Smooth muscle cell of the brain vasculature (primary cell): Measurements from ENCODE around the gene CACNG8.
A peak's percentile ranks its signal among the peaks of the same experiment; 100 is the strongest.
"Not testable (repeated sequence)": the region's sequence is repeated elsewhere in the genome, so short reads cannot be mapped to it uniquely, and the experiment has no call there.

ENCODE experiments used
- DNase-seq: peaks from one replicate; pipeline ENCODE4 v3.0.0-alpha.2; 2012; ENCODE audit warnings: low read depth, low spot score

The CACNG8 gene

DNA sequence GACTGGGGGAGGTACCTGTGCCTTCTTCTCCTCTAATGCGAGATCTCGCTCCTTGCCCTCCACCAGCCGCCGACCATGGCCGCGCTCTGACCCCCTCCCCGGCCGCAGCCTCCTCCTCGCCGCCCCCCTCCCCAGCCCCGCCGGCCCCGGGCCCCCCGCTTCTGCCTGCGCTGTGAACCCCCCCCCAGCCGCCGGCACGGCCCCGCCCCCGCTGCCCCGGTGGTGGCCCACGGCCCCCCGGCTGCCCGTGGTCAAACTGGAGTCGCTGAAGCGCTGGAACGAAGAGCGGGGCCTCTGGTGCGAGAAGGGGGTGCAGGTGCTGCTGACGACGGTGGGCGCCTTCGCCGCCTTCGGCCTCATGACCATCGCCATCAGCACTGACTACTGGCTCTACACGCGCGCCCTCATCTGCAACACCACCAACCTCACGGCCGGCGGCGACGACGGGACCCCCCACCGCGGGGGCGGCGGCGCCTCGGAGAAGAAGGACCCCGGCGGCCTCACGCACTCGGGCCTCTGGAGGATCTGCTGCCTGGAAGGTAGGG lies at the start of gene CACNG8:
TSS of gene CACNG8 (plus strand) at position 51 of the 545 bp plus-strand sequence.
- no peak for DNase-seq

DNA sequence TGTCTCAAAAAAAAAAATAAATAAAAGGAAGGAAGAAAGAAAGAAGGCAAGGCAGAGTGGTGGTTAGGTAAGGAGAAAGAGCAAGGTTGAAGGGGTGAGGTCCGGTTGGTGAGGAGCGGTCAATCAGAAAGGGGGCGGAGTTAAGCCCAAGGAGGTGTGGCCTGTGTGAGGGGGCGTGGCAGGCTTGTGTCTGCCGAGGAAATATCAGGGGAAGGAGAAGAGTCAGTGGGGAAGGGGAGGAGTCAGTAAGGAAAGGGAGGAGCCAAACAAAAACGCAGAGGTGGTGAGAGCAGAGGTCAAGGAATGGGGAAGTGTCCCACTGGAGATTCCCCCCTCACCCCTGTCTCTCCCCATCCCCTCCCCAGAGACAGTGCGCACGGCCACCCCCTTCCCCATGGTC lies 47.7 kb upstream of the CACNG8 start:
- DNase-seq: no peak

DNA sequence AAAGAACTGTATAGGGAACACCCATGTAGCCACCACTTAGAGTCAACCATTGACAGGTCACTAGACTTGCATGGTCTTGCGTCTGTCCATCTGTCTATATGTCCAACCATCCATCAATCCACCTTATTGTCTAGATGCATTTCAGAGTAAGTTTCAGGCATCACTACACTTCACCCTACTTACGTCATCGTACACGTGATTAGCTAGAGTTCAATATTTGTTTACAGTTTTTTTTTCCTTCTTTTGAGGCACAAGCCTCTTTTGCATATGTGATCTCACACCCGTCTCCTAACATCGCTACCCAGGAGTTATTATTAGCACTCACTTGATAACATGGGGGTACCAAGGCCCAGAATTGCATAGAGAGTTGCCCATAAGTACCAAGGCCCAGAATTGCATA lies 46.7 kb upstream of the CACNG8 start:
- DNase-seq: no peak

DNA sequence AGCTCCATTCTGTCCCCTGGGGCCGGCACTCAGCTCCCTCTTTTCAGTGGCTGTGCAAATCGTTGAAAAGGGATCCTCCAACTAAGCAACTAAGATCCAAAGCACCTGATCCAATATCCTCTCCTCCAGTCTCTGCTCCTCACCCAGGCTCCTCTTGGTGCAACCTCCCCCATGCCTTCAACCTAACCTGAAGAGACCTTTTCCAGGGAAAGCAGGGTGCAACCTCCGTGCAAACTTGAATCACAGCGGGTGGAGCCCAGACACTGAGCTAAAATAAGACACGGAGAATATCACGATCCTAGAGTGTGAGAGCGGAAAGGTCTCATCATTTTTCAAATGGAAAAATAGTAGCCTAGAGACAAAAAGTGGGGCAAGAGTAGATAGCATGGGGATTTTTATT lies 45.4 kb upstream of the CACNG8 start:
- no peak for DNase-seq

DNA sequence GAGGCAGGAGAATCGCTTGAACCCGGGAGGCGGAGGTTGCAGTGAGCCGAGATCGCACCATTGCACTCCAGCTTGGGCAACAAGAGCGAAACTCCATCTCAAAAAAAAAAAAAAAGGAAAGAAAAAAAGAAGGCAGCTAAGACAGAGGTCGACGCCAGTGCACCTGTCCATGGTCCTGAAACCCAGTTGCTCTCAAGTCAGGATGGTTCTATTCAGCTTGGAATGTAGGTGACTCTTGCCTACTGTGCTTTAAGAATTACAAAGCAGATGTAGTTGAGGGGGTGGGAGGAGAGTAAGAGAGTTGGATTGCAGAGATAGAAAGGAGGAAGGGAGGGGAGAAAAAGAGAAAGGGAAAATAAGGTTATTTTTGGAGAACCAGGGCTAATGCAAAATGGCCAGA lies 35.0 kb upstream of the CACNG8 start:
- DNase-seq: peak; percentile 26

DNA sequence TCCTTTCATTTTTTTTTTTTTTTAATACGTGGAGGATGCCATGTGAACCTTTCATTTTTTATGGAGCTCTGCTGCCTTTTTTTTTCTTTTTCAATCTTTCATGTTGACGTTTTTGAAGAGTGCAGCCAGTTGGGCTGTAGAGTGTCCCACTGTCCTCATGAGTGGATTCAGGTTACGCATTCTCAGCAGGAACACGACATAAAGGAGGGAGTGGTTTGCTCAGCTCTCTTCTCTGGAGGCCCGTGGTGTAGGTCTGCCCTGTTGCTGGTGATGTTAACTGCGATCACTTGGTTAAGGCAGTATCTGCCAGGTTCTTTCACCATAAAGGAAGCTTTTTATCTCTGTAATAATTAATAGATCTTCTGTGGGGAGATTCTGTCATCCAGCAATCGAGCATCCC lies 26.7 kb upstream of the CACNG8 start:
- no peak for DNase-seq

DNA sequence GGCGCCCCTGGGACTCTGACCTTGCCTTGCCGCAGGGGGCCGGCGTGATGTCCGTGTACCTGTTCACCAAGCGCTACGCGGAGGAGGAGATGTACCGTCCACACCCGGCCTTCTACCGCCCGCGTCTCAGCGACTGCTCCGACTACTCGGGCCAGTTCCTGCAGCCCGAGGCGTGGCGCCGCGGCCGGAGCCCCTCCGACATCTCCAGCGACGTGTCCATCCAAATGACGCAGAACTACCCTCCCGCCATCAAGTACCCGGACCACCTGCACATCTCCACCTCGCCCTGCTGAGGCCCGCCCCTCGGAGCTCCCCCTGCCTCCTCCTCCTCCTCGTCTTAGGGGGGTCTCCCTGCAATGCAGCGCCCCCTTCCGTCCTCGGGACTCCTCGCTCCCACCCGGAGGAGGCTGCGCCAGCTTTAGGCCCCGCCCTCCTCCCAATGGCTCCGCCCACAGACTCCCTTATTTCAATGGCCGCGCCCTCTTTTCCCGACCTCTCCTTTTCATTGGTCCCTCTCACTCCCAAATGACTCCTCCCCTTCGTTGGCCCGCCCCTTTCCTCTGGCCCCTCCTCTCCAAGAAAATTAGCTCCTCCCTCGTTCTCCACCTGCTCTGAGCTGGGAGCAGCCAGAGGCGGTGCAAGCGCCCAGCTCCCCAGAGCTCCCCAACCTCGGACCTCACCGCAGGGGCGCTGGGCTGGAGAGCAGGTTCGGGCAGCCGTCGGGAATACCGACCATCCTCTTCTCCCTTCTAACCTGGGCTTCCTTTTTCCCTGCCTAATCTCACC lies 20.5 kb upstream of the CACNG8 start:
- no peak for DNase-seq

DNA sequence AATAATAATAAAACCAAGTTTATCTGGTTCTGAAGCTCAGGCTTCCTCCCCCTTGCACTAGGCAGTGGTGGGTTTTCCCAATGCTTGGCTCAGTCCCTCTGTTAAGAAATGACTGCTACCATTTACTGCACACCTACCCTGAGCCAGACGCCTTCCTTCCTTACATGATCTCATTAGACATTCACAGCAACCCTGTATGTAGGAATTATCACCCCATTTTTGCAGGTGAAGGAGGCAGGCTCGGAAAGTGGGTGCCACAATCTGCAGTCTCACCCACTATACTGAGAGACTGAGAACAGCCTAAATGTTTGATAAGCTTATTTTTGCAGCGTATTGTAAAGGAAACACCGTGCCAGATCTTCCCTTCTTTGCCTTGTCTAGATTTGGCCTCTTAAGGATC lies 18.3 kb upstream of the CACNG8 start:
- DNase-seq: no peak

DNA sequence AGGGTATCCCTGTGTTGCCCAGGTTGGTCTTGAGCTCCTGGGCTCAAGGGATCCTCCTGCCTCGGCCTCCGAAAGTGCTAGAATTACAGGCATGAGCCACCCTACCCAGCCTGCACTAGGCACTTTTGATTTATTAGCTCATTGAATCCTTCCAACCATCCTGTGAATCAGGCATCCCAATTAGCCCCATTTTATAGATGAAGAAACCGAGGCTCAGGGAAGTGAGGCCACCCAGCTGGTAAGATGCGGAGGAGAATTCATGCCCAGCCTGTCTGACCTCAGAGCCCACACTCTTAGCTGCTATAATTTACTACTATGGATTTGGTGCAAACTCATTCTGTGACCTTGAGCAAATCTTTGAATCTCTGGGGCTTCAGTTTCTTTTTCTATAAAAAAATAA lies 17.8 kb upstream of the CACNG8 start:
- no peak for DNase-seq

DNA sequence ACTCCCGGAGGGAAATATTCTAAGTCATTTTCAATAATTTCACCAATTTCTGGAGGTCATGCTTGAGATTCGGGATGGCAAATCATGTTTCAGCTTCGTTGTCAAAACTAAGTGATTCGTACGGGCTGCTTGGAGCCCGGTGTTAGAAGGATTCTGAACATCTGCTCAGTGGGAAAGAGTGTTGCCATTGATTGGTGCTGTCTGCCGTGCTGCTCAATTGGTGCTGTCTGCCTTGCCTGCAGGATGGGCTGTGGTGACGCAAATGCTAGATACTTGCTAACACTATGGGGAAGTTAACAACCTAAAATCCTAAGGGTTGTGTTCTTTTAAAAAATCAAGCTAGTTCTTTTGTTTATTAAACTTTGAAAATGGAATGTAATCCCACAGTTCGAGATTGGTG lies 17.3 kb upstream of the CACNG8 start:
- DNase-seq: no peak

DNA sequence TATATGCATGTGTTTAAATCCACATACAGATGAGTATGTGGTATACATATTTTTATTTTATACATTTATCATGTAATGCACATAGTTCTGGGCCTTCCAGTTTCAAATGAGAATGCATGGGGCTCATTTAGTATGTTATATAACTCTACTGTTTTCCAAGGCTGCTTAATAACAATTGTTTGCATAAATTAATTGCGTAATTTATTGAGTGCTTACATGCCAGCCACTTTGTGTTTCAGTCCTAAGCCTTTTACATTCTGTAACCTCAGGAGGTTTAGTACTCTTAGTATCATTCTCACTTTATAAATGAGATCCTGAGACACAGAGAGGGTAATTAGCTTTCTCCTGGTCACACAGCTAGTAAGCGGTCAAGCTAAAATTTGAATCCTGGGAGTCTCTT lies 16.7 kb upstream of the CACNG8 start:
- no peak for DNase-seq

DNA sequence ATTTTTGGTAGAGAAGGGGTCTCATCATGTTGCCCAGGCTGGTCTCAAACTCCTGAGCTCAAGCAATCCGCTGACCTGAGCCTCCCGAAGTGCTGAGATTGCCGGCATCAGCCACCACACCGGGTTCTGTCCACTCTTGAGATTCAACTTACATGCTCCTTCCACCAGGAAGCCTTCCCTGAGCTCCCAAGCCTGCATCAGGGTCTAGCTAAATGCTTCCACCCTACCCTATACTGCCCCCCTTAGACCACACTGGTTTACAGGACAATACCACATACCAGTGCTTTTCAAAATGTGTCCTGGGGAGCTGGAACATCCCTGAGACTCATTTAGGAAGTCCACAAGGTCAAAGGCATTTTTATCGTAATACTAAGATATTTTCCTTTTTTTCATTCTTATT lies 15.1 kb upstream of the CACNG8 start:
- DNase-seq: no peak

DNA sequence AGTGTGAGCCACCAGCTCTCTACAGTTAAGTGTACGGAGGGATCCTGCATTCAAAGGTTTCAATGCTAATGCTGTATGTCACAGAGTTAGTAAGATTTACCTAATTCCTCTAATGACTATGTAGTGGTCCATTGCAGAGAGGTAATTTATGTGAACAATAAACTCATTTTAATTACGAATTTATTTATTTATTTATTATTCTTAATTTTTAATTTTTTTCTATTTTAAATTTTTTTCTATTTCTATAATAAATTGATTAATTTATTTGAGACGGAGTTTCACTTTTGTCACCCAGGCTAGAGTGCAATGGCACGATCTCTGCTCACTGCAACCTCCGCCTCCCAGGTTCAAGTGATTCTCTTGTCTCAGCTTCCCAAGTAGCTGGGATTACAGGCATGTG lies 14.1 kb upstream of the CACNG8 start:
- DNase-seq: not testable (repeated sequence)

DNA sequence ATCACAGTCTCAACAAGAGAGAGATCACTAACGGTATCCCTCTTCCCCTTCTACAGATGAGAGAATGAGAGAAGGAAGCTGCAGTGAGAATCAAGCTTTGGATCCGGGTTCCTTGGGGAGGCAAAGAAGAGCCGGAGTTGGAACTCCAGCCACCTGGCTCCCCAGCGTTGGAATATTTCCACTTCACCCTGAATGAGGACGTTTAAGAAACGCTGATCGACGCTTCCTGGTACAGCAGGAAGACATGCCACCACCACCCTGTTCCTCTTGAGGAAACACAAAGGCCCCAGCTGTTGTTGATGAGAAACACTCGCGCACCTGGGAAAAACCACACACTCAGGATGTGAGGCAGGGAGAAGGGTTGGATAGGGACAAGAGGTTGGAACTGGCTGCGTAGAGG lies 11.3 kb upstream of the CACNG8 start:
- DNase-seq: no peak

DNA sequence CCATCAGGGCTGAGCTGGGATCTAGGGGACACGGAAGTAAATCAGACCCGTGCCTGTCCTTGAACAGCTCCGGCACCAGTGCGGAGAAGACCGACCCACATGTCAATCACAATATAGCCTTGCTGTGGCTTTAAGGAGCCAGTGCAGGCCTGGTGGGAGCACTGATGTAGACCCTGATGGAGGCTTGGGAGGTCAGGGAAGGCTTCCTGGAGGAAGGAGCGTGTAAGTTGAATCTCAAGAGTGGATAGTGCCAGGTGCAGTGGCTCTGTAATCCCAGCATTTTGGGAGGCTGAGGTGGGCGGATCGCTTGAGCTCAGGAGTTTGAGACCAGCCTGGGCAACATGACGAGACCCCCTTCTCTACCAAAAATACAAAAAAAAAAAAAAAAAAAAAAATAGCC lies 10.8 kb upstream of the CACNG8 start:
- no peak for DNase-seq

DNA sequence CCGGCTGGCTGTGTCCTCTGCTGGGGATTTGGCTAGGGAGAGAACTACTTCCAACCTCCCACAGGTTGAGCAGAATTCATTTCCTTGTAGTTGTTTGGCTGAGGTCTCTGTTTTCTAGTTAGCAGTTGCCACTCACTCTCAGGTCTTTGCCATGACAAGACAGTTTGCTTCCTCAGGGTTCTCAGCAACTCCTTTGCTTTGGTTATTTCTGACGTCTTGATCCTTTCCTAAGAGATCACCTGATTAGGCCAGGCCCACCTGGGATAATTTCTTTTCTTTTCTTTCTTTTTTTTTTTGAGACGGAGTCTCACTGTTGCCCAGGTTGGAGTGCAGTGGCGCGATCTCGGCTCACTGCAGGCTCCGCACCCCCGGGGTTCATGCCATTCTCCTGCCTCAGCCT lies 9.4 kb upstream of the CACNG8 start:
- DNase-seq: no peak

DNA sequence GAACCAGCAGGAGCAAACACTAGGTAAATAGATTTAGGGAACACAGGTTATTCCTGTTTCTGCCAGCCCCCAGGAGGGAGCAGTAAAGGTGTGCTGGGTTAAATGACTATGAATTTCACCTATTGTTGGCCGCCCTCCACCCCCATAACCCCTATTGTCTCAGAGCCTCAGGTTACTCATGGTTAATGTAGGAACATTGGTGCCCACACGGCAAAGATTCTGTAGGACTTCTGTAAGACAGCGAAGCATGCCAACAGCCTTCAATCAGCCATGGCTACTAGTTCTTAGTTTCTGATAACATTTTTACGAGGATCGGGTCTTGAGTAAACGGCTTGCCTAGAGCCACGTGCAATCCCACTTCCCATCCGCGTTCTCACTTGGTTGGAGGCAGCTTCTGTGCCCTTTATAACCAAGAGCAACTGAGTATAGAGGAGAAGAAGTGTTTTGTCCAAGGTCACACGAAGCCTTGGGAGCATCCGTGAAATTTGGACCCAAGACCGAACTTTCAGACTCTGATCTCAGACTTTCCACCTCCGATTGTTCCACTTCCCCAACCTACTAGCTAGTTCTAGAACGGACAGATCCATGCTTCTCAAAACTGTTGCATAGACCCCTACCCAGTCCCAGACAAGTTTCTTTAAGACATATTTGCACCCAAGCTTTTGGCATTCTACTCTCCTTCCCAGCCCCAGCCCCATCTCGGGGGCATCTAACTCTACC lies 5.1 kb upstream of the CACNG8 start:
- no peak for DNase-seq

DNA sequence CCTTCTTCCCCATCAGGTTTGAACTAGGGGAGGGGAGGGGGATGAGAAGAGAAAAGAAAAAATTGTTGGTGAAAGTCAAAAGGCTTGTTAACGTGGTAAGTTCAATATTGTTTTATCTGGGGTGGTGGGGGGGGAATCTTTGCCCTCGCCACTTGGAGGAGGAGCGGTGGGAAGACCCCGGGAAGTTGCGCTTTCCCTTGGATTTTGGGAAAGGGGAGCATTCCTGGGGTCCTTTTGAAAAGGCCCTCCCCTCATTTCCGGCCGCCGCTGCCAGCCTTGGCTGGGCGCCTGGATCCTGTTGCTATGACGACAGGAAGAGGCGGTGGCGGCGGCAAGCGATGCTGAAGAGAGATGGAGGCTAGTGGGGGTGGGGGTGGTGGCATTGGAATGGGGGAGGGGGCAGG lies 4.6 kb upstream of the CACNG8 start:
- DNase-seq: no peak

DNA sequence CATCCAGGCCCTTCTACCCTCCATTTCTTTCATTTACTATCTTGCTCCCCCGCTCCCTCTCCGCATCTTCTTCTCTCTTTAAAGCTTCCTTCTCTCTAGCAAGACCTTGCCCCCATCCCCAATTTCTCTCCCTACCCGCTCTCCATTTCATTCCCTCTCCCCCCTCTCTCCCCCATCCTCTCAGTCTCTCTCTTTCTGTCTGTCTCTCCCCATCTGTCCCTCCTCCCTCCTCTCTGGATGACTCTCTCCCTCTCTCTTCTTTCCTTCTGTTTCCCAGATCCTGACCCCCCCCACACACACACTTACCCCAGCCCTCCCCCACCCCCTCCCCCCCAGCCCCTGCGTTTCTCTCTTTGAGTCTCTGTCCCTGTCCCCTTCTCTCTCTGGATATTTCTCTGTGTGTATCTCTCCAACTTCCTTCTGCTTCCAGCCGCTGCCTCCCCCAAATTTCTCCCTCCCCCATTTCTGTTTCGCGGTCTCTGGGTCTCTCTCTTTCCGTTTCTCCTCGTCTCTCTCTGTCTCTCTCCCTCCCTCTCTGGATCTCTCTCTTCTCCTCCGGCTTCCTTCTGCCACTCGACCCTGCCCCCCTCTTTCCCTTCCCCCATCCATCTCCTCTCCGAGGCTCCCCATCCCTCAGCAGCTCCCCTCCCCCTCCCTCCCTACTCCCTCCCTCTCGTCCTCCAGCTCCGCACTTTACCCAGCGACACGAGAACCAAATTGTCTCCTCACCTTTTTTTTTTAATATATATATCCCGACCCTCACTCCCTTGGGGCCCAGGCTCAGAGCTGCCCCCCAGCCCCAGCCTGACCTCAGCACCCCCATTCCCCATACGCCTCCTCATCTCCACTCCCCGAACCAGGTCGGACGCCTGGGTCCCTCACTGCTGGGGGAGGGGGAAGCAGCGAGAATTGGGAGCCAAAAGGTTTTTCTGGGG lies 3.6 kb upstream of the CACNG8 start:
- DNase-seq: no peak

DNA sequence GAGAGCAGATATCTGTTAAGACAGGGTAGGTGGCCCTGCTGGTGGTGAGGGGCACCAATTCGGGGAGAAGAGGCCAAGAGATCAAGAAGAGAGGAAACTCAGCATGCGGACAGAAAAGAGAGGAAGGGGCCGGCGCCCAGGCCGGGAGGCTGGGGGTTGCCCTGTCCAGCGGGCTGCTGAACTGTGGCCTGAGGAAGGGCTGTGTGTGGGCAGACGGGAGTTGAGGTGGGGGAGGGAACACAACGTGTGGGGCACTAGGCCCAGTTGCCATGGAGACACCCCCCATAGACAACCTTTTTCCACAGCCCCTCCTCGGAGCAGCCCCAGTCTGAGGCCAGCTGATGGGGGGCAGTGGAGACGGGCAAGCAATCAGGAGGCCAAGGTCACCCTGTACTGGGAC lies 2.5 kb upstream of the CACNG8 start:
- no peak for DNase-seq

DNA sequence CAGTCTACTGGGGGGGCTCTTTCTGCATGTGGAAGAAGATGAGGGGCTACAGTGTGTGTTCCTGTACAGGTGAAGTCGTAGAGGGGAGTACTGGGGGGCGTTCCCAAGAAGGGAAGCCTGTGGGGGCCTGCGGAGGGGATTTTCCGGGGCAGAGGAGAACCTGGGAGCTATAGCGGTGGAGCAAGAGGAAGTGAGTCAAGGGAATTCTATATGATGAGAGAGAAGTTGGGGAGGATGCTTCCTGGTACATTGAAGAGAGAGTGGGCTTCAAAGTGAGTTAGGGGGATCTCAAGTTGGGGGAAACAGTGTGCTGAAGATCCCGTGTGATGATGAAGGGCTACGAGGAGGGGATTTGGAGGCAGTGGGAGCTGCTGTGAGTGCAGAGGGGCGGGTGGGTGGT lies 1.9 kb upstream of the CACNG8 start:
- DNase-seq: no peak
